HL-60/S4 treated with retinoic acid at 250 ng/mL for 4 days and 3 days (cell line): Measurements from ENCODE around the gene FAM20C.

ENCODE experiments used
- in situ Hi-C: fragments of 300-500 bp; cut with MboI; formaldehyde crosslinking; loops from 2 replicates; pipeline ENCODE4 v1.7.0; 2022; ENCODE audit warnings: low sequenced_read_pairs

Gene FAM20C

GRCh38 chr7:158771-159170, 33.6 kb upstream of the FAM20C start:
- in situ Hi-C loops: no loop called here

GRCh38 chr7:159370-160270, 32.8 kb upstream of the FAM20C start:
- in situ Hi-C loops: no loop called here

- in situ Hi-C loops: no loop called here
Observed at GRCh38 chr7:160958-161725, 31.2 kb upstream of the FAM20C start.

DNA sequence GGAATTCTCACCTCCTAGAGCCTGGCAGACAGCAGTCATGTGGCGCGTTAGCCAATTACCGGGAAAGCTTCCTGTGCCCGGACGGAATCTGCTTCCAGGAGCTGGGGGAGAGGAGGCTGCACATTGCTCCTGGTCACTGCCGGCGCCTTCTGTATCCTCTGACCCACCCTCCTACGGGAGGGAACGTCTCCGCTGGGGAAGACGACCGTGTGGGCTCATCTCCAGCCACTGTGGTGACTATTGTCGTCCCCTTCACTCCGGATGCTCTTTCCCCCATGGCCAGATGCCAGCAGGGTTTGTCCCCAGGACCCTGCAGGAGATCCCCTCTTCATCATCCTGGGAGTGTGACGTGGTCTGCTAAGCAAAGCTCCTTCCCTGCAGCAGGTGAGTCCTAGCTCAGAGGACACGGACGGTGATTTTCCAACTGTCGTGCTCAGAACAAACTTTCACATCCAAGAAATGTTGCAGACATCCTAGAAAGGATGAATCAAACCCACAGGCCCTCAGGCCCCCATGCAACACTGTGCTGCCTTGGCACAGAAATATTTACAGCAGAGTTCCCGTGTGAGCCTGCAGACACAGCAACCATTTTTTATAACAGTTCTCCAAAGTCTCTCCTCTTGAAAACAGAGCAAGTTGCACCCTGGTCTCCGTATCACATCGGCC, 29.6 kb upstream of the FAM20C start:
- in situ Hi-C loops: no loop called here

DNA sequence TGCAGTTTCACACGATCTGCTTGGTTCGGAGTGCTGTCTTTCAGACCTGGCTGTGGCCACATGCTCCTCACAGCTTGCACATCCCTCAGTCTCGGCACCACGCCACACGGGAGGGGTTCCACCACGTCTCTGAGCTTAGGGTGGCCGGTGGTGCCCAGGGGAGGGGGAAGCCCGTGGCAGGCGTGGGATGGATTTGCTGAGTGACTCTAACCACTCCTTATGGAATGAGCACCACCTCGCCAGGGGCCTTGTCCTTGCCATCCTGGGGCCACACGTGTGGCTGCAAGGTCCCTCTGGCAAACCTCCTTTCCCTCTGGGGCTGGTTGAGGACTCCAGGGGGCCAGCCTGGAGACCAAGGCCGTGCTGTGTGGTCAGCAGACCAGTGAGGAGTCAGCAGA, 29.1 kb upstream of the FAM20C start:
- in situ Hi-C loops: no loop called here

DNA sequence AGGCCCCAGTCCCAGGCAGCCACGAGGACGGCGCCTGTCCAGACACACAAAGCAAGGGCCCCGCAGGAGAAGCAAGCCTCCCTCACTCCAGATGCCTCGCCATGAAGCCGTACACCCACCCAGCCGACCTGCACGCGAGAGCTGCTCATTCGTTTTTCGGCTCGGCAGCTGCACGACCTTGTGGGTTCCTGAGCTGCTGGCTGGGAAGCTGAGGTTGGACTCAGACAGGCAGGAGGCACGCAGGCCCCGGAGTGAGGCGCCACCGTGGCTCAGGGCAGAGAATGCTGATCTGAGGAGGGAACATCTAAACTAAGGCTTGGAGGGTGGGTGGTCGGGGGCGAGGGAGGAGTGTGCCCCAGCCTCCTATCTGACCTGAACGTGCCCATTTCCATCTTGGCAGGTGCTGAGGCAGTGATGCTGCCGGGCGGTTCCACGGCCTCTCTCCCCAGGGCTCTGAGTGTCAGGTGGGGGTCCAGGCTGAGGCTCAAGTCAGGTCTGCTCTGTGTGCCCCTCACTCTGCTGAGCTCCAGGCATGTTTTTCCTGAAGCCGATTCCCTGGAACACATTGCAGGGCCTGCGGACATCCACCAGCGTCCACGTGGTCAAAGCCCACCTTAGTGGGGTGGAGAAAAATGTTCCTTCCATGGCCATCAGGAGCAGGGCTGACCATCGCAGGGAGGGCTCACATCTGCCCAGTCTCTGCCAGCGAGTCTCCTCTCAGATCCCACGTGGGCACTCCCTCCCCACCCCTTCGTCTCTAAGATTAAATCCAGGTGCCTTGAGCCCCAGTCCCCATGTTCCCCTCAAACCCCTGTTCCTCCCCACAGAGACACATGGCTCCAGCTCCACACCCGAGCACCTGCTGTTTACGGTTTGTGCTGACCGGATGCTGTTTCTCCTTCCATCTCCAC, 28.1 kb upstream of the FAM20C start:
- in situ Hi-C loops: no loop called here

- in situ Hi-C loops: no loop called here
Observed at GRCh38 chr7:164882-165660, 27.3 kb upstream of the FAM20C start.

DNA sequence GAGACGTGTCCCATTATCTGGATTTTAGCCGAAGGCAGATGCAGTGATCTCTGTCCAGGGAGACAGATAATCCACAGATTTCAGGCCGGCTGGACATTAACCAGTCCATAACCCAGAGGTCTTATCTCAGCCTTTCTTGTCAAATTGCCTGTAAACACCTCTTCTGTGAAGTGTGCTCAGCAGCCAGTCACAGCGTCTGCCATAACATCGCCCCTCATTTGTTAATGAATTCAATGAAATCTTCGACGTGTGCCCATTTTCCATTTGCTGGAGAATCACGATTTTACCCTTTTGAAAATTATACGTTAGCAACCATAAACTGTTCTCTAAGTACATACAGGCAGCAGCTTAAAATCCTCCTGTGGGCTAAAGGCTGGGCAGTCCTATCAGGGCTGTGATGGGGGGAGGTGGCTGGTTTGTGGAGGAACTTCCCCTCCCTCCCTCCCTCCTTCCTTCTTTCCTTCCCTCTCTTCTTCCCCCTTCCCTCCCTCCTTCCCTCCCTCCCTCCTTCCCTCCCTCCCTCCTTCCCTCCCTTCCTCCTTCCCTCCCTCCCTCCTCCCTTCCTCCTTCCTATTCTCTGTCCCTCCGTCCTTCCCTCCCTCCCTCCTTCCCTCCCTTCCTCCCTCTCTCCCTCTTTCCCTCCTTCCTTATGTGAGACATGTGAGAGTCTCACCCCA, 26.6 kb upstream of the FAM20C start:
- in situ Hi-C loops: no loop called here

DNA sequence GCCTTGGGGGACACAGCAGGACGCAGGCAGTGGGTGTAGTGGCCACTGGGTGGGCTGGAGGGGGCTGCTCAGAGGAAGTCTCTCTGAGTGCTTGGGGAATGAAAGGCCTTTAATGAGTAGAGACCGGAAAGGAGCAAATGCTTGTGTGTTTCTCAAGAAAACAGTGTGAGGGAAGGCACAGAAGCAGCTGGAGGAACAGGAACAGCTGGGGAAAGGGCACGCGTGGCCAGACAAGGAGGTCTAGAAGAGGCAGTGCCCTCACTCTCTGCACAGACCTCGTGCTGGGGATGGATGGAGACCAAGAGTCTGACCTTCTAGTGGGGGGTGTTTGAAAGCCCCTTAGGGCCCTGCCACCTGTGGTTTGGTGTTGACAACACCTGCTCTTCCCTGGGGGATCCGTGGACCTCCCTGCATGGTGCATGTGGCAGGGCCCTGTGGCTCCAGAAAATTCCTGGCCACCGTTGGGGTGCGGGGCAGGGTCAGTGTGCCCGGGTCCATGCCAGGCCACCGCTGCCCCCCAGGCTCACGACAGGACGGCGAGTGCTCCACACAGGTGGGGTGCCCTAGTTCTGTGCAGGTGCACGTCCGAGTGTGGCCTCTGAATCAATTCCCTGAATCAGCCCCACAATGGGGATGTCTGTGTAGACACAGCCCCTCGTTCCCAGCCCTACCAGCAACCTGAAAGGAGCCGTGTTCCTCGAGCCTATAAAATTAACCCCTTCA, 25.9 kb upstream of the FAM20C start:
- in situ Hi-C loops: no loop called here

DNA sequence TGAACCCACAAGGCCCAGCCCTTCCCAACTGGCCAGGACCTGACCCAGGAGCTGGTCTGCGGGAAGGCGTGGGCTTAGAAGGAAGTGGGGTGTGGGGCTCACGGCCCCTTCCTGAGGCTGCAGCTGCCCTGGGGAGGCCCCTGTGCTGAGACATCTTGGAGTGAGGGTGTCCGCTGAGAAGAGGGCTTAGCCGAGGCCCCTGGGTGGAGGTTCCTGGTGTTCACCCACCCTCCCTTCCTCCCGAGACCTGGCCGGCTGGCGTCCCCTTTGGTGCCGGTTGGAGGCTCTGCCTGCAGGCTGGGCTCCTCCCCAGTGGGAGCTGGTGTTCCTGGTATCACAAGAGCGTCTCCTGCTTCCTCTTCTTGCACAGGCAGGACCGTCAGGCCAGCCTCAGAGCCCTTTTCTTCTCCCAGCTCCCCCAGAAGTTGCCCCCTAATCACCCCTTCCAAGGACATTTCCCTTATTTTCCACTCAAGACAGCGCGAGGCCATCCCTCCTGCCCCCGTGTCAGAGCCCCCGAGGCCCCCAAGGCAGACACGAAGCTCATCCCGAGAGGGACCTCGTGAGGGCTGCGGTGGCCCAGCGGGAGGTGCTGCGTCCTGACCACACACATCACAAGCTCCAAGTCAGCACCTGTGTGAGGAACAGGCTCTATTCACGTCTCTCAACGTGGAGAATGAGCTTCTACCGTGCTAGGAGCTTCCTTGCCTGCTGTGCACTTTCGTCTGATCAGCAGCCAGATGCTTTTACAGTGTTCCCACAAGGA, 25.1 kb upstream of the FAM20C start:
- in situ Hi-C loops: no loop called here

DNA sequence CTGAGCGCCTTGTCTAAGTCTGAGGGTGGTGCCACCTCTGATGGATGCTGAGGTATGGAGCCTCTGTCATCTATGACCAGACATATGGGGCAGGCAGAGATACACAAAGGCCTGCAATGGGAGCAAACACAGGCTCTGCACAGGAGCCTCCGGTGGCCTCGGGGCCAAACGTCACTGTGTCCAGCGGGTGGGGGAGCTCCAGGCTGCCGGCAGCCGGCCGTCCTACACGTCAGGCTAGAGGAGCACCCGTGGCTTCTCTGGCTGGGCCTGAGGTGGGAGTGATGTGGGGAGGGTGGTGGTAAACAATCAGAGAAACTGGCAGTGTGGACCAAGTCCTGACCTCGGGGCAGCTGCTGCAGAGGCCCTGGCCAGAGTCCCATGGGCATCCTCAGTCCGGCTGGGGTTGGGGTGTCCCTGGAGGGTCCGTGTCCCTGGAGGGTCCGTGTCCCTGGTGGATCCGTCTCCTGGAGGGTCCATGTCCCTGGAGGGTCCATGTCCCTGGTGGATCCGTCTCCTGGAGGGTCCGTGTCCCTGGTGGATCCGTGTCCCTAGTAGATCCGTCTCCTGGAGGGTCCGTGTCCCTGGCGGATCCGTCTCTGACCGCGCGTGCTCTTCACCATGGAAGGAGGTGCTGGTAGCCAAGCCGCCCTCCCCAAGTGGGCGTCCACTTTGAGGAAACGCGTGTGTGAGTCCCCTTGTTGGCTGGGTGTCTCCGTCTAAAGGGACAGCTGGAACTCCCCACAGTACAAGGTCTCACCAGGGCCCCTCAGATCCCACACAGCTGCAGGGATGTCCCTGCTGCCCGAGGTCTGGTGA, 24.2 kb upstream of the FAM20C start:
- in situ Hi-C loops: no loop called here

DNA sequence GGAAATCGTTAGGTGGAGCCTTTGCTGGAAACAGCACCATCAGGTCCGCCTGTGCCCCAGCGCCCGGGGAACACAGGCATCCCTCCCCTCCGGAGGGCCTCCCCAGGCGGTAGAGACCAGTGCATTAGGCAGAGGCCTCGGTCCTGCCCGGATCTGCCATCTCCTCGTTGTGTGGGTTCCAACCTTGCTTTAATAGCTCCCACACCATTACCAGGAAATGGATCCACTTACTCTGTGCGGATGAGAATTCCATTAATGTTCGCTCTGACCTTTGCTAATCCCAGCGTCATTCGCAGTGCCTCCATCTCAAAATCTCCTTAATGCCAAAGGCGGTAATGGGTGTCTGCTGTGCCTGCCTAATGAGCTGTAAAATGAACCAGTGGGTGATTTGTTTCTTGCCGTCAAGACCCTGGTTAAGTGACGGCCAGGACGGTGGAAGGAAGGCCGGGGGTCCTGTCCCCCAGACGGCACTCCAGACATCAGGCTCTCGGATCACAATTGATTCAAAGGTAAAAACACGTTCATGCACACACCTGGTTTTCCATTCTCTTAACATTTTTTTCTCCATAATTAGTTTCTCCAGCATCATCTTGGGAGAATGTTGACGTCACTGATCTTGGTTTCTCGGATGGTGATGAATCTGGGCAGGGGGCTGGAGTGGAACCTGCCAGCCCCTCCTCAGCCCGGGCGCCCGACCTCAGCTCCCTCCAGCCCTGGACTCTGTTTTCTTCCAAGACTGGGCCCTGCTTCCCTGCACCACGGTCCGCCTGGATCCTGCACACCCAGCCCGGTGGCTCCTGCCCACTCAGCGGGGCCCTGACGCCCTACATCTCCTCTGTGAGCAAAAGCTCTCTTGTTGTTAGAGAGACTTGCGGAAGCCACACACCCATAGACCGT, 22.8 kb upstream of the FAM20C start:
- in situ Hi-C loops: no loop called here

GRCh38 chr7:170551-171363, 21.6 kb upstream of the FAM20C start:
- in situ Hi-C loops: no loop called here

DNA sequence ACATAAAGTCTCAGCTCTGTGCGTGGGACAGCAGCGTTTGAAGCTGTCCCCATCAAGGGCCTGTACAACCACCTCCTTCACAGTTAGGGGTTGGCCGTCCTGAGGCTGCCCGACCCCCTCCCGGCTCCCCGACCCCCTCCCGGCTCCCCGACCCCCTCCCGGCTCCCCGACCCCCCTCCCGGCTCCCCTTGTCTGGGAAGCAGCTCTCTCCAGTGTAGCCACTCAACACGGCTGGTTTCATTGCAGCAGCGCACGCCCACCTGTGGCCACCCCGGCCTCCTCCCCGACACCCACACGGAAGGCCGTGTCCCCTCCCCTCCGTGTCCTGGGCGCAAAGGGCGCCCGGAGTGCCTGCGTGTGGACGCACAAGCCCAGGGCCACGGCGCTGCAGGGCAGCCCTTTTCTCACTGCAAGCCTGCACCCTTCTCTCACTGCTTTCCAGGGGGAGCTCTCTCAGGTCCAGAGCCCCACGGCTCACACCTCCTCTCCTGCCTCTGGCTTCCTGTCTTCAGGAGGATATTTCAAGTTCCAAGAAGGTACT, 20.9 kb upstream of the FAM20C start:
- in situ Hi-C loops: no loop called here
